IPS DF 4.7 (cell line): Measurements from ENCODE around the gene PIGQ.

Experiments used
- DNase-seq: peaks from one replicate; pipeline ENCODE4 v3.0.0-alpha.2; 2013; ENCODE audit warnings: low spot score; ENCODE audit errors: extremely low read depth

The PIGQ gene

DNA sequence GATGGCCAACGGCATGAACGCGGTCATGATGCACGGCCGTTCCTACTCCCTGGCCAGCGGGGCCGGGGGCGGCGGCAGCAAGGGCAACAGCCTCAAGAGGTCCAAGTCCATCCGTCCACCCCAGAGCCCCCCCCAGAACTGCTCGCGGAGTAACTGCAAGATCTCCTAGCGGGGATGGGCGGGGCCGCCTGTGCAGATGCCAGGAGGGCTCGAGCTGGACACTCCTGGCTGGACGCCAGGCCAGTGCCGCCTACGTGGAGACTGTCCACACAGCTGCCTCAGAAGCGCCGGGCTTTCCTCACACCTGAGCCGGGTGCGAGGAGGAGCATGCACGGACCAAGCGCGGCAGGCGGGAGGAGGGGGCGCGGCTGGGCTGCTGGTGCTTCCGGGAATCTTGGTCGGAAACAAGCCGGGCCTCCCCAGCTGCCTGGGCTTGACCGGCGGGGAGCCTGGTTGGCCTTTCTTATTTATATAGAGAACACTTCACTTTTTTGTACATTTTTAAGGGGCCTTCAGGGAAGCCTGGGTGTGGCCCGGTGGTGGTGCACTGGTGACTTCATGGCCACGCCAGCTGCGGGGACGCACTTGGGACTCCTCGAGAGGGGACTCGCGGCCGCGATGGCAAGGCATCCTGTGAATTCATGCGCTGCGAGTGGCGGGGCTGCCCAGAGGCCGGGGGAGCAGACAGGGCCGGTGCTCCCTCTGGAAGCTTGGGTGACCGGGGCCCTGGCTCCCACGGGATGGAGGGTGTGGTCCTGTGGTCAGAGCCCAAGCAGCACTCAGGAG, 57.9 kb downstream of the PIGQ start:
- DNase-seq, result no peak

DNA sequence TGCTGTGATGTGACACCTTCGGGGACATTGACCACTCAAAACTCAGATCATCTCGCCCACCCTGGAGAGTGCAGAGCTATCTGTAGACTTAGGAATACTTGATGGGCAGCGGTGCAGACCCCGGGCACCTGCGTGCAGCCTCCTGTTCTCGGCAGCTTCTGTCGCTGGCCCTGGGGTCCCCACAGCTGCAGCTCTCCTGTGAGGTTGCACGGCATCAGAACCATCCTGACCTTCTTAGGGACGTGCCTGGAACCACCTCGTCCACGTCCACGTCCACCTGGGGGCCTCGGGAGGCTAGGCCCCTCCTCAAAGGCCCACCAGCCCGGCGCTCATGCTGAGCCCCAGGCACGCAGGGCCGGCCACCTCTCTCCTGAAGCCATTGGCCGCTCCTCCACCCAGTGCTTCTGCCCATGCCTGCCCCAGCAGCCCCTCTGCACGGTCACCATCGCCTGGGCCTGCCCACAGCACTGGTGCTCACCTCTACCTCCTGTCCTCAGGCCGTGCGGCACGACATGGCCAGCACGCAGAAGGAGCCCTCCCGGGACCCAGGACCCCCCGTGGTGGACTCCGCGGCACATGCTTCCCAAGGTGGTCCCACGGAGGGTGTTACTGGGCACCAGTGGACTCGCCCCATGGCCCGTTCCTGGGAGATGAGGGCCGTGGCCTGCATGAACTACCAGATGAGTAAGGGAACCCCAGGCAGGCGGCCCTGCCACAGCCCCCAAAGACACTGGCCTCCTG, 58.7 kb downstream of the PIGQ start:
- DNase-seq, result no peak

DNA sequence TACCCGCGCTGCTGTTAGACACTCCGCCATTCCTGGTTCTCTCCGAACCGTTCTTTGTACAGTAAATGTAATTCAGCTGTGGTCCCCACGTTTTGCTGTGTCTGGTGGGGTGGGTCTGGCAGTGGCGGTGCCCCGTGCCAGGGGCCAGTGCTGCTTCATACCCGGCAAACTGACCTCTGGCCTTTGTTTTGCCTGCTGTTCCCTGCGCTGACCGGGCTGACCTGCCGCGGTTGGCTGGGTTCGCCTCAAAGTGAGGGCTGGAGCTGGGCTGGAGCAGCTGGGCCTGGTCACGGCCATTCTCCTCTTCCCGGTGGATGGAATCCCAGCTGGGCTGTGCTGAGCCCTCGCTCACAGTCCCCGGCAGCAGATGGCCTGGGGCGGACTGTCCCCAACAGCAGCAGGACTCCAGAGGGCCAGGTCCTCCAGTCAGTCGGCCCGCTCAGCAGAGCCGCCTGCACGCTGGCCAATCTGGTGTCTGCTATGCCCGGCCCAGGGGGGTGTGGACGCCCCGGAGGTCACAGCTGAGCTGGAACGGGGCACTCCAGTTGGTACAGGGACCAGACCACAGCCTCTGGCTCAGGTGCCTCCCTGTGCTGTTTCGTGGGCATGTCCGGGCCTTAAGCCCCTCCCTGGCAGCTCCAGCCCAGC, 59.5 kb downstream of the PIGQ start:
- DNase-seq, result no peak

DNA sequence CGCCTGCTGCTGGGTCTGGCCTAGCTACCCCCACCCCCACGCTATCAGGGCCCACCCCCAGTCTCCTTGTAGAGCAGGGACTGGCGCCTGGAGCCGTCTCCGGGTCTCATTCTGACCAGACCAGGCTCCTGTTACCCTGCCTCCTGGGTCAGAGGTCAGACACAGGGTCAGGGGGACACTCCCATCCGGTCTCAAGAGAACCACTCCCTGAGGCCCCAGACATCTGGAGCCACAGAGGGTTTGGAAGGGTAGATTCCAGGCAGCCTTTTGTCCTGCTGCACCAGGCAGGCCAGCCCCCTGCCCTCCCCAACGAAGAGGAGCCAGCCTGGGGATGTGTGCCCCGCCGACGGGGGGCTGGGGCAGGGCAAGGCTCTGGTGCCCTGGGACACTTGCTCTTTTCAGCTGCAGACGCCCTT, 60.1 kb downstream of the PIGQ start:
- no peak for DNase-seq

- DNase-seq, result no peak
These were observed 60.6 kb downstream of the PIGQ start for GRCh38 chr16:630249-630814.

DNA sequence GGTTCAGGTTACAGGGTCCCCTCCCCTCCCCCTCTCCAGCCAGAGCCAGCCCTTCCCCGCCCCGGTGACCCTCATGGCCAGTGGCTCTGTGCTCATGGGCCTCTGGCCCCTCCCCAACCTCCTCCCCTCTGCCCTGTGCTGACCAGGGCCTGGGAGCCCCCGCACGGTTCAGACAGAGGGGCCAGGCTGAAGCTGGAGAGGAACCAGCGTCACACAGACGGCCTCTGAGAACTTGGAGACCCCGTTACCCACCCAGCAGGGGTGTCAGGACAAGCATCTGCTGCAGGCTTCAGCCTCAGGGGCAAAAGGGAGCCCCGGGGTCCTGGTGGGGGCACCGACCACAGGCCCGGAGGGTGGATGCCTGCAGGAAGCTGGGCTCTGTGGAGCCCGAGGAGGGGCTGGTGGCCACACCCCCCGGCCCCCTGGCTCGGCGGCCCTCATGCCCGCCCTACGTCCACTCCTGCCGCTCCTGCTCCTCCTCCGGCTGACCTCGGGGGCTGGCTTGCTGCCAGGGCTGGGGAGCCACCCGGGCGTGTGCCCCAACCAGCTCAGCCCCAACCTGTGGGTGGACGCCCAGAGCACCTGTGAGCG, 61.1 kb downstream of the PIGQ start, which contains the start of gene WFIKKN1:
Gene WFIKKN1 (plus strand): TSS at position 171 of the 591 bp plus-strand sequence. CDS start 269 bp downstream, at position 440.
- no peak for DNase-seq

DNA sequence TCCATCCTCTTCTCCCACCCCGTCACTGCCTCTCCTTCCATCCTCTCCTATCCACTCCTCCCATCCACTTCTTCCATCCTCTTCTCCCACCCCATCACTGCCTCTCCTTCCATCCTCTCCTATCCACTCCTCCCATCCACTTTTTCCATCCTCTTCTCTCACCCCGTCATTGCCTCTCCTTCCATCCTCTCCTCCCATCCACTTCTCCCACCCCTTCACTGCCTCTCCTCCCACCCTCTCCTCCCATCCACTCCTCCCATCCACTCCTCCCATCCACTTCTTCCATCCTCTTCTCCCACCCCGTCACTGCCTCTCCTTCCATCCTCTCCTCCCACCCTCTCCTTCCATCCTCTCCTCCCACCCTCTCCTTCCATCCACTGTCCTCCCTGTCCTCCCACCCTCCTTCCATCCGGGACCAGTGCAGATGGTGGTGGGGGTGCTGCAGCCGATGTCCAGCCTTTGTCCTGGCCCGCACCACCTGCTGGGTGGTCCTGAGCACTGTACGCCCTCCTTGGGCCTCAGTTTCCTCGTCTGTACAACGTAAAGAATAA, 62.1 kb downstream of the PIGQ start:
- DNase-seq, result no peak

DNA sequence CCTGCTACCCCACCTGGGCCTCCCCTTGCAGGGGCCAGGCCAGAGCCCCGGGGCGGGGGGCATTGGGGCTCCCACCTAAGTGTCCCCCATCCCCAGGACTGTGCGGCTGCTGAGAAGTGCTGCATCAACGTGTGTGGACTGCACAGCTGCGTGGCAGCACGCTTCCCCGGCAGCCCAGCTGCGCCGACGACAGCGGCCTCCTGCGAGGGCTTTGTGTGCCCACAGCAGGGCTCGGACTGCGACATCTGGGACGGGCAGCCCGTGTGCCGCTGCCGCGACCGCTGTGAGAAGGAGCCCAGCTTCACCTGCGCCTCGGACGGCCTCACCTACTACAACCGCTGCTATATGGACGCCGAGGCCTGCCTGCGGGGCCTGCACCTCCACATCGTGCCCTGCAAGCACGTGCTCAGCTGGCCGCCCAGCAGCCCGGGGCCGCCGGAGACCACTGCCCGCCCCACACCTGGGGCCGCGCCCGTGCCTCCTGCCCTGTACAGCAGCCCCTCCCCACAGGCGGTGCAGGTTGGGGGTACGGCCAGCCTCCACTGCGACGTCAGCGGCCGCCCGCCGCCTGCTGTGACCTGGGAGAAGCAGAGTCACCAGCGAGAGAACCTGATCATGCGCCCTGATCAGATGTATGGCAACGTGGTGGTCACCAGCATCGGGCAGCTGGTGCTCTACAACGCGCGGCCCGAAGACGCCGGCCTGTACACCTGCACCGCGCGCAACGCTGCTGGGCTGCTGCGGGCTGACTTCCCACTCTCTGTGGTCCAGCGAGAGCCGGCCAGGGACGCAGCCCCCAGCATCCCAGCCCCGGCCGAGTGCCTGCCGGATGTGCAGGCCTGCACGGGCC, 62.9 kb downstream of the PIGQ start:
- DNase-seq, result no peak

GRCh38 chr16:633336-634050, 63.7 kb downstream of the PIGQ start:
- no peak for DNase-seq
